AG08395 (cell line): ENCODE measurements around the gene EIF1B.

Source experiments
- DNase-seq: peaks from one replicate; pipeline ENCODE4 v3.0.0; 2012; ENCODE audit warnings: mixed read lengths, low spot score

The EIF1B gene

GRCh38 chr3:40341671-40342070 lies 32.2 kb downstream of the EIF1B start:
- no peak for DNase-seq

GRCh38 chr3:40350529-40350928 lies 41.0 kb downstream of the EIF1B start:
- DNase-seq = no peak

- no peak for DNase-seq
These were observed 45.9 kb downstream of the EIF1B start for GRCh38 chr3:40355410-40355809.

- no peak for DNase-seq
These were observed 48.9 kb downstream of the EIF1B start for GRCh38 chr3:40358454-40358853.
